Measurements from ENCODE around the gene CYP11A1.

DNA sequence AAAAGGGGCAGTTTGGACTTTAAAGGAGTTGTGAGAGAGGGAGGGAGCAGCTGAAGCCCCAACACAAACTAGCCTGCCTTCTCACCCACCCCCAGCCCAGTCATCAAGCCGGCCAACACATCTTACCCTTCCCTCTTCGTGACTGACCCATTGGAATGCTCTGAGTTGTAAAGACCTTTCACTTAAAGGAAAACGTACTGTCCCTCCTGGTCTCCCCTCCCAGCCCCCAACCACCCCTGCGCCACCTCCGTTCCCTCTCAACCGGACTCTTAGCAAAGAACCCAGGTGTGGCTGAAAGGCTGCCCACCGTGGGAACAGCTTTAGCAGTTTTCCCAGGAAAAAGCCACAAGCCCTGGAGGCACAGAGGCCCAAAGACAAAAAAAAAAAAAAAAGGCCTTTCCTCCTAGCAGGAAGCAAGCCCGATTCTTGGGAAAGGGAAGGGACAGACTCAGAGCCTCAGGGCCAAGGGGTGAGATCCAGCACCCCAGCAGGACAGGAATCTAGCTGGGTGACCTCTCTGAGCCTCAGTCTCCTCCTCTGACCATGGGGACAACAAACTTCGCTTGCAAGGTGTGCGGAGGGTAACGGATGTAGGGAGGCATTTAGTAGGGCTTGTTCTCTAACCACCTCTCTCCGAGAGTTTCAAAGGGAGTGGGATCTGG lies 2.4 kb downstream of the CYP11A1 start:
- TF ChIP-seq, protein P1, sequence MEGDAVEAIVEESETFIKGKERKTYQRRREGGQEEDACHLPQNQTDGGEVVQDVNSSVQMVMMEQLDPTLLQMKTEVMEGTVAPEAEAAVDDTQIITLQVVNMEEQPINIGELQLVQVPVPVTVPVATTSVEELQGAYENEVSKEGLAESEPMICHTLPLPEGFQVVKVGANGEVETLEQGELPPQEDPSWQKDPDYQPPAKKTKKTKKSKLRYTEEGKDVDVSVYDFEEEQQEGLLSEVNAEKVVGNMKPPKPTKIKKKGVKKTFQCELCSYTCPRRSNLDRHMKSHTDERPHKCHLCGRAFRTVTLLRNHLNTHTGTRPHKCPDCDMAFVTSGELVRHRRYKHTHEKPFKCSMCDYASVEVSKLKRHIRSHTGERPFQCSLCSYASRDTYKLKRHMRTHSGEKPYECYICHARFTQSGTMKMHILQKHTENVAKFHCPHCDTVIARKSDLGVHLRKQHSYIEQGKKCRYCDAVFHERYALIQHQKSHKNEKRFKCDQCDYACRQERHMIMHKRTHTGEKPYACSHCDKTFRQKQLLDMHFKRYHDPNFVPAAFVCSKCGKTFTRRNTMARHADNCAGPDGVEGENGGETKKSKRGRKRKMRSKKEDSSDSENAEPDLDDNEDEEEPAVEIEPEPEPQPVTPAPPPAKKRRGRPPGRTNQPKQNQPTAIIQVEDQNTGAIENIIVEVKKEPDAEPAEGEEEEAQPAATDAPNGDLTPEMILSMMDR (IDR thresholded peaks at IDR 0.05) = no peak
- TF ChIP-seq POLR2A (IDR thresholded peaks at IDR 0.05) = no peak

Measured in testis (tissue), 2 donors.